Keratinocyte (primary cell): Measurements from ENCODE around the gene SETBP1. TPM values are rescaled to one million over a fixed set of nuclear protein-coding genes. Genes with fewer than 3 reads are reported as not detected.

Experiments
- DNase-seq: peaks from one replicate; pipeline ENCODE4 v3.0.0-alpha.2; 2011; ENCODE audit warnings: low read depth, missing footprints, low spot score
- FAIRE-seq: peaks from 2 replicates; lab custom pipeline; 2011; peaks lifted over from hg19 to GRCh38; lab: Jason Lieb, UNC
- H2AFZ ChIP-seq: 2 replicates; pipeline ENCODE4 v1.6.0; 2012; ENCODE audit warnings: low read length, control low read depth, inconsistent platforms; ENCODE audit not compliant: control insufficient read depth
- H3K27ac ChIP-seq: 2 replicates; pipeline ENCODE4 v1.5.1; 2011; ENCODE audit warnings: low read length; ENCODE audit not compliant: control insufficient read depth, insufficient read depth
- H3K27me3 ChIP-seq: 3 replicates; pipeline ENCODE4 v1.6.0; 2011; ENCODE audit warnings: low read length; ENCODE audit not compliant: control insufficient read depth, insufficient read depth; ENCODE audit errors: extremely low read depth
- H3K36me3 ChIP-seq, 2 experiments: 2 replicates in 1 of 2; 3 replicates in 1 of 2; pipeline ENCODE4 v1.5.1; 2011; ENCODE audit warnings: low read length in 2 of 2, mild to moderate bottlenecking in 1 of 2; ENCODE audit not compliant: control insufficient read depth in 2 of 2, insufficient read depth in 2 of 2; ENCODE audit errors: extremely low read depth in 1 of 2
- H3K4me1 ChIP-seq: 3 replicates; pipeline ENCODE4 v1.5.1; 2011; ENCODE audit warnings: low read length; ENCODE audit not compliant: control insufficient read depth, insufficient read depth; ENCODE audit errors: extremely low read depth
- H3K4me2 ChIP-seq: 3 replicates; pipeline ENCODE4 v1.6.0; 2011; ENCODE audit warnings: low read depth, low read length; ENCODE audit not compliant: control insufficient read depth, insufficient read depth; ENCODE audit errors: extremely low read depth
- H3K4me3 ChIP-seq, 3 experiments: fragments of 200-600 bp in 1 of 3; sonication (generic) in 1 of 3; 2 replicates in 2 of 3; 3 replicates in 1 of 3; pipeline ENCODE4 v1.5.1; 2011 to 2016; ENCODE audit warnings: low read length in 3 of 3, mild to moderate bottlenecking in 3 of 3, control low read depth in 2 of 3, inconsistent platforms in 1 of 3, low read depth in 1 of 3, mixed read lengths in 1 of 3, mixed run types in 1 of 3, moderate library complexity in 1 of 3; ENCODE audit not compliant: control insufficient read depth in 2 of 3, insufficient read depth in 2 of 3; ENCODE audit errors: extremely low read depth in 1 of 3
- H3K79me2 ChIP-seq: 2 replicates; pipeline ENCODE4 v1.6.0; 2012; ENCODE audit warnings: low read length; ENCODE audit not compliant: control insufficient read depth, insufficient read depth
- H3K9ac ChIP-seq: 3 replicates; pipeline ENCODE4 v1.6.0; 2011; ENCODE audit warnings: low read length; ENCODE audit not compliant: control insufficient read depth, insufficient read depth; ENCODE audit errors: extremely low read depth
- H3K9me1 ChIP-seq: 3 replicates; pipeline ENCODE4 v1.6.0; 2011; ENCODE audit warnings: low read length; ENCODE audit not compliant: control insufficient read depth, insufficient read depth; ENCODE audit errors: extremely low read depth
- H3K9me3 ChIP-seq: 2 replicates; pipeline ENCODE4 v1.5.1; 2012; ENCODE audit warnings: low read depth, low read length; ENCODE audit not compliant: control insufficient read depth
- H4K20me1 ChIP-seq: 3 replicates; pipeline ENCODE4 v1.6.0; 2011; ENCODE audit warnings: low read length; ENCODE audit not compliant: control insufficient read depth, insufficient read depth; ENCODE audit errors: extremely low read depth
- EZH2 ChIP-seq: IDR thresholded peaks from one replicate; pipeline ENCODE4 v1.6.1; 2012; ENCODE audit warnings: inconsistent platforms, mild to moderate bottlenecking, low read length, moderate library complexity
- dilution Hi-C: fragments of 300-500 bp; cut with MboI; formaldehyde crosslinking; loops from one replicate; pipeline ENCODE4 v1.7.0; 2020; ENCODE audit warnings: low sequenced_read_pairs; ENCODE audit not compliant: extremely low pct_ligation_motif_present
- polyA plus RNA-seq, 5 experiments: library from polyadenylated mRNA; depleted of rRNA in 3 of 5; stranded (reverse) in 3 of 5; stranded (forward) in 1 of 5; unstranded in 1 of 5; fragments of >200 nt; gene quantifications; 1 replicate in 1 of 5; 2 replicates in 3 of 5; 3 replicates in 1 of 5; pipeline versions ENCODE4 v1.2.1 to v1.2.3, GENCODE V29; 2011 to 2012; ENCODE audit warnings: missing spikeins in 2 of 5, low read depth in 1 of 5, low replicate concordance in 1 of 5
- TF ChIP-seq, protein P1 (sequence below), 3 experiments: IDR thresholded peaks in 1 of 3; conservative IDR thresholded peaks in 1 of 3; optimal IDR thresholded peaks in 1 of 3; 2 replicates in 2 of 3; 3 replicates in 1 of 3; pipeline versions ENCODE3 to v1.5.1; 2011; ENCODE audit warnings: low read length in 3 of 3, mild to moderate bottlenecking in 3 of 3, moderate library complexity in 2 of 3, control low read depth in 1 of 3, inconsistent platforms in 1 of 3; ENCODE audit not compliant: insufficient read depth in 2 of 3; ENCODE audit errors: extremely low read depth in 1 of 3

The SETBP1 gene
- polyA plus RNA-seq, 1 donor (not counting 4 experiments of a cell fraction or from before 2014, with no cell fraction given) = 3.3 TPM

DNA sequence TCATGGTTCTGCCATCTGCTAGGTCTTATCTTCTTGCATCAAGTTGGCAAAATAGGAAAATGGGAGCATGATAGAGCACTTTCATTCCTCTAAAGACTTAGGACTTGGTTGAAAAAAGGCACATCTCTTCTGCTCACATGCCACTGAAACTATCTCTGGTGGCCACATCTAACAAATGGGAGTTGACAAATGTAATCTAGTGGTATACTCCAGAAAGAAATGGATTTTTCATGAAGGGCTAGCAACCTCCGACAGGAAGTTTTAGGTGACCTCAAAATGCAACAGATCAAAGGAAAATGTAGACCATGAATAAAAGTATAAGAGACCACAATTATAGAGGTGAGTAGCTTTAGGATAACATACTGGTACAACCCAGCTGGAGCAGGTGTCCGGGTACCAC lies 224.1 kb downstream of the SETBP1 start:
- Histone ChIP-seq H3K4me2 (no peak overlapping the region), H3K79me2 (no peaks in the 10 kb centered on the region), H4K20me1 (no peaks in the 10 kb centered on the region), H3K36me3 (no peaks in the 10 kb centered on the region), H3K27me3 (no peaks in the 10 kb centered on the region), H3K9me3 (no peaks in the 10 kb centered on the region), H3K4me3 (no peak overlapping the region), H3K9ac (no peak overlapping the region), H3K27ac (no peak overlapping the region), H3K9me1 (no peaks in the 10 kb centered on the region), H3K4me1 (peaks cover 15% of the 10 kb centered on the region), H2AFZ (no peak overlapping the region)
- FAIRE-seq = no peak
- dilution Hi-C loops = no loop called here
- TF ChIP-seq EZH2 = no peak
- TF ChIP-seq, protein P1, sequence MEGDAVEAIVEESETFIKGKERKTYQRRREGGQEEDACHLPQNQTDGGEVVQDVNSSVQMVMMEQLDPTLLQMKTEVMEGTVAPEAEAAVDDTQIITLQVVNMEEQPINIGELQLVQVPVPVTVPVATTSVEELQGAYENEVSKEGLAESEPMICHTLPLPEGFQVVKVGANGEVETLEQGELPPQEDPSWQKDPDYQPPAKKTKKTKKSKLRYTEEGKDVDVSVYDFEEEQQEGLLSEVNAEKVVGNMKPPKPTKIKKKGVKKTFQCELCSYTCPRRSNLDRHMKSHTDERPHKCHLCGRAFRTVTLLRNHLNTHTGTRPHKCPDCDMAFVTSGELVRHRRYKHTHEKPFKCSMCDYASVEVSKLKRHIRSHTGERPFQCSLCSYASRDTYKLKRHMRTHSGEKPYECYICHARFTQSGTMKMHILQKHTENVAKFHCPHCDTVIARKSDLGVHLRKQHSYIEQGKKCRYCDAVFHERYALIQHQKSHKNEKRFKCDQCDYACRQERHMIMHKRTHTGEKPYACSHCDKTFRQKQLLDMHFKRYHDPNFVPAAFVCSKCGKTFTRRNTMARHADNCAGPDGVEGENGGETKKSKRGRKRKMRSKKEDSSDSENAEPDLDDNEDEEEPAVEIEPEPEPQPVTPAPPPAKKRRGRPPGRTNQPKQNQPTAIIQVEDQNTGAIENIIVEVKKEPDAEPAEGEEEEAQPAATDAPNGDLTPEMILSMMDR (optimal IDR thresholded peaks at IDR 0.05 in 1 of 3, IDR thresholded peaks at IDR 0.05 in 1 of 3, conservative IDR thresholded peaks at IDR 0.05 in 1 of 3; ENCODE audit: extremely low read depth in 1 of 3, insufficient read depth in 2 of 3, low read length in 3 of 3) = no peak
- DNase-seq = no peak

DNA sequence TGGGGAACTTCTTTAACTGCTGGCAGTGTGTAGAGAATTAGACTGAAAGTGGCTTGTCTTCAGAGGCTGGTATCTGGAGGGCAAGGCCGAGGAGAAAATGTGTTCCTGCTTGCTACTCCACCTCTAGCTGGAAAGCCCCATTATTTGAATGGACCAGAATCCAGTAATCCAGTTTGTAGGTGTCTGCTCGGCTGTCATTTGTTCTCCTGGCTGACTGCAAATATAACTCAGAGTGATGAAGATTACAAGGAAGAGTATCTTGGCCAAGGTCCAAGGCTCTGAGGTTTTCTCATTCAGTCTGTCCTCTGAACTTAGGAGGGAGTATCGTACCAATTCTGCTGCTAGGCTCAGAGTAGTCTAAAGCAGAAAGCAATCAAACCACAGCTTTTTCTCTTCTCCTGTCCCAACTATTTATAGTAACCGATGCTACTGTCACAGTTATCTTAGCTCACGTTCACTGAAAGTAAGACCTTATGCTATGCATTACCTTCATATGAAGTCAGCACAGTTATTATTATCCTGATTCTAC lies 228.6 kb downstream of the SETBP1 start:
- DNase-seq (no peak), FAIRE-seq (peak; percentile 59)
- no peak overlapping the region for H3K4me3 ChIP-seq
- H3K36me3 ChIP-seq = no peaks in the 10 kb centered on the region
- peak overlapping the region; percentile 8 for H3K4me2 ChIP-seq
- TF ChIP-seq, protein P1 (optimal IDR thresholded peaks at IDR 0.05 in 1 of 3, IDR thresholded peaks at IDR 0.05 in 1 of 3, conservative IDR thresholded peaks at IDR 0.05 in 1 of 3; ENCODE audit: extremely low read depth in 1 of 3, insufficient read depth in 2 of 3, low read length in 3 of 3) = no peak
- TF ChIP-seq EZH2 = no peak
- no peaks in the 10 kb centered on the region for H3K27me3 ChIP-seq
- dilution Hi-C loops = no loop called here
- no peaks in the 10 kb centered on the region for H3K79me2 ChIP-seq
- no peaks in the 10 kb centered on the region for H3K9me1 ChIP-seq
- H3K9ac ChIP-seq = no peak overlapping the region
- peaks cover 24% of the 10 kb centered on the region for H3K4me1 ChIP-seq
- no peaks in the 10 kb centered on the region for H4K20me1 ChIP-seq
- H3K27ac ChIP-seq = no peak overlapping the region
- no peak overlapping the region for H2AFZ ChIP-seq
- no peaks in the 10 kb centered on the region for H3K9me3 ChIP-seq
